Psoas muscle (tissue), 8 donors: ENCODE data around the gene DSCAM. TPM values are rescaled to one million over a fixed set of nuclear protein-coding genes. Genes with fewer than 3 reads are reported as not detected.

Experiments
- ATAC-seq, 4 donors: fragments of 200-7000 bp; cut with Tn5 transposase; one replicate each; pipeline ENCODE4 v1.9.1; 2020; ENCODE audit warnings: moderate library complexity in 3 of 4, mild to moderate bottlenecking in 2 of 4
- DNase-seq, 2 donors: peaks; one replicate each; pipeline ENCODE4 v3.0.0-alpha.2; 2020
- H3K27ac ChIP-seq: fragments of 200-600 bp; one replicate; pipeline ENCODE4 v1.8.0; 2022
- H3K27me3 ChIP-seq, 3 donors: fragments of 200-600 bp in 1 of 3; one replicate each; pipeline versions ENCODE4 v1.6.1 to v1.8.0; 2013 to 2022; ENCODE audit warnings: low read length in 2 of 3, mild to moderate bottlenecking in 2 of 3, moderate library complexity in 1 of 3; ENCODE audit not compliant: insufficient read depth in 3 of 3
- H3K36me3 ChIP-seq, 2 donors: fragments of 200-600 bp in 1 of 2; one replicate each; pipeline versions ENCODE4 v1.6.1 to v1.8.0; 2013 to 2022; ENCODE audit warnings: low read depth in 1 of 2, mild to moderate bottlenecking in 1 of 2, moderate library complexity in 1 of 2; ENCODE audit not compliant: insufficient read depth in 1 of 2
- H3K4me1 ChIP-seq: fragments of 200-600 bp; one replicate; pipeline ENCODE4 v1.8.0; 2022
- H3K4me3 ChIP-seq: fragments of 200-600 bp; one replicate; pipeline ENCODE4 v1.8.0; 2022; ENCODE audit warnings: mild to moderate bottlenecking
- H3K9me3 ChIP-seq: fragments of 200-600 bp; one replicate; pipeline ENCODE4 v1.8.0; 2022
- CTCF ChIP-seq: fragments of 200-600 bp; IDR thresholded peaks from one replicate; pipeline ENCODE4 v1.8.0; 2022; ENCODE audit warnings: antibody characterized with exemption
- WGBS, 3 donors: extraction: QIAGEN DNeasy Blood & Tissue Kit; methylation state at CpG; one replicate each; pipeline versions ENCODE4 v1.1.6 to v1.1.7; 2013; 5-methylcytosine and 5-hydroxymethylcytosine counted together
- intact Hi-C, 2 donors: fragments of 100-400 bp; cut with DNase I; formaldehyde crosslinking; loops; one replicate each; pipeline versions ENCODE4 v1.11.0 to v1.14.2; 2022
- polyA plus RNA-seq, 3 donors: library from polyadenylated mRNA; stranded (reverse); fragments of 200-250 nt; gene quantifications; one replicate each; pipeline ENCODE4 v1.2.3, GENCODE V29; 2013
- total RNA-seq, 4 donors: library from RNA; stranded (reverse); fragmentation: NEBNext Ultra II Directional in 2 of 4; extraction: Animal tissue kit (Norgen Biotek cat#: 25700) in 2 of 4; gene quantifications; one replicate each; pipeline versions ENCODE4 v1.2.1 to v1.2.4, GENCODE V29; 2021 to 2023
- donor health status: healthy with polysubstance abuse.
- donor health status: DM: no; HTN: no; CAD: no; lungs with moderate emphysema.
- donor health status: Bipolar disorder and iron deficiency.
- donor health status: healthy.
- donor health status: DM: yes; HTN: yes; CAD: no.
- donor health status: DM: no; HTN: no; CAD: no.
- donor health status: DM: no; HTN: no; CAD: no.
- donor health status: DM: yes; HTN: yes; CAD: no.

DSCAM gene
- total and polyA plus RNA-seq, 7 donors = 0.03 to 0.04 TPM; not detected in 5

- 37 to 48% (median 42%) methylated on average over 2 of the region's 2 CpGs for WGBS, 3 donors
- Histone ChIP-seq H3K36me3 (no peaks in the 10 kb centered on the region), H3K9me3 (no peaks in the 10 kb centered on the region), H3K27me3 (no peaks in the 10 kb centered on the region), H3K27ac (no peak overlapping the region), H3K4me1 (no peaks in the 10 kb centered on the region), H3K4me3 (no peak overlapping the region)
- intact Hi-C loops = no loop called here
- ATAC-seq (no peak), DNase-seq (no peak)
- TF ChIP-seq CTCF = no peak
Observed at GRCh38 chr21:40162075-40162474, 684.9 kb downstream of the DSCAM start.

- H3K9me3 ChIP-seq = no peaks in the 10 kb centered on the region
- ATAC-seq (no peak), DNase-seq (no peak)
- H3K4me3 ChIP-seq = no peak overlapping the region
- no peaks in the 10 kb centered on the region for H3K36me3 ChIP-seq
- no peaks in the 10 kb centered on the region for H3K4me1 ChIP-seq
- WGBS, 3 donors = 67 to 71% (median 71%) methylated on average over 5 of the region's 5 CpGs
- intact Hi-C loops = no loop called here
- no peak overlapping the region for H3K27ac ChIP-seq
- no peak for TF ChIP-seq CTCF
- H3K27me3 ChIP-seq = no peaks in the 10 kb centered on the region
Observed at GRCh38 chr21:40160911-40161310, 686.0 kb downstream of the DSCAM start.

- ATAC-seq = no peak
- Histone ChIP-seq H3K36me3 (no peaks in the 10 kb centered on the region), H3K4me1 (no peaks in the 10 kb centered on the region), H3K27ac (no peak overlapping the region), H3K9me3 (no peaks in the 10 kb centered on the region), H3K4me3 (no peak overlapping the region), H3K27me3 (no peaks in the 10 kb centered on the region)
- TF ChIP-seq CTCF = no peak
- 12 to 30% (median 20%) methylated on average over 3 of the region's 3 CpGs for WGBS, 3 donors
- intact Hi-C loops = no loop called here
- no peak for DNase-seq
Observed at GRCh38 chr21:40158366-40158765, 688.6 kb downstream of the DSCAM start.

- 83 to 87% (median 83%) methylated on average over 7 of the region's 7 CpGs for whole genome bisulfite sequencing, 3 donors
- ATAC-seq (no peak), DNase-seq (no peak)
- intact Hi-C loops = no loop called here
- Histone ChIP-seq H3K4me3 (no peak overlapping the region), H3K36me3 (no peaks in the 10 kb centered on the region), H3K9me3 (no peaks in the 10 kb centered on the region), H3K27me3 (no peaks in the 10 kb centered on the region), H3K27ac (no peak overlapping the region), H3K4me1 (no peaks in the 10 kb centered on the region)
- TF ChIP-seq CTCF = no peak
Observed at GRCh38 chr21:40155563-40155962, 691.4 kb downstream of the DSCAM start.

GRCh38 chr21:40153351-40153750 lies 693.6 kb downstream of the DSCAM start:
- Histone ChIP-seq H3K4me3 (no peak overlapping the region), H3K4me1 (no peaks in the 10 kb centered on the region), H3K36me3 (no peaks in the 10 kb centered on the region), H3K27ac (no peak overlapping the region), H3K27me3 (peaks cover 0 to 1% (median 0%) of the 10 kb centered on the region in 3 donors), H3K9me3 (no peaks in the 10 kb centered on the region)
- intact Hi-C loops = no loop called here
- no peak for TF ChIP-seq CTCF
- WGBS, 3 donors = 92 to 99% (median 96%) methylated on average over 4 of the region's 4 CpGs
- ATAC-seq (no peak), DNase-seq (no peak)
